HPDE6-E6E7 (cell line): Measurements from ENCODE around the gene PTTG1IP.

Source experiments
- DNase-seq: peaks from one replicate; pipeline ENCODE4 v3.0.0; 2011; ENCODE audit warnings: missing footprints; ENCODE audit errors: extremely low spot score

Gene PTTG1IP

DNA sequence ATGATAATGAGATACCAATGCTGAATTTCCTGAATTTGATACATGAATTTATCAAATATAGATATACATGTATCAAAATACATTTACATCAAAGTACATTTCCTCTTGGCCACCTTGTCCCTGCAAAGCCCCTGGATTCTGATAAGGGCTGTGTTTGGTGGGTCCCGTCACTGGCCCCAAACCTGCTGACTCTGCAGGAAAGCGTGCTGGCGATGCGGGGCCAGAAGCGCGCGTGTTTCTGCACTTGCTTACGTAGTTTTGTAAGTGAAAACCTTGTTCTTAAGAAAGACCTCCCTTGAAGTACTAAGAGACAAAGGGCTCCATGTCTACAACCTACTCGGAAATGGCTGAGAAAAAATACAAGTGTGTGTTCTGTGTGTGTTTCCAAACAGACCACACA lies 36.2 kb upstream of the PTTG1IP start:
- DNase-seq: no peak

DNA sequence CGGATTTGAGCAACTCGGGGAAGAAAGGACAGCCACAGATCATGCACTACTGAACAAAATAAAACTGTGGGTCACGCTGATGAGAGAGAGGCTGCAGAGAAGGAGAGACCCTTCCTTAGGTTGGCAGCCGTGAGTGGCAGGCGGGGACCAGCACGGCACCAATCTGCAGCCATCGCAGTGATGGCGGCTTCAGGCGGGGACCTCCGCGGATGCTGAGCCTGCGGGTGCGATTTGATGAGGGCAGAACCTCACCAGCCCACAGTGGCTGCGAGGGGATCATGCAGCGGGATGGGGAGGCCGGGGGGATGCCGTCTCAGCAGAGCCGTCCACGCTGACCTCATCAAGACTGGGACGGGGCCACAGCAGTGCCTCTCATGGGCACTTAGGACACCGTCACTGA lies 35.4 kb upstream of the PTTG1IP start:
- DNase-seq: no peak

DNA sequence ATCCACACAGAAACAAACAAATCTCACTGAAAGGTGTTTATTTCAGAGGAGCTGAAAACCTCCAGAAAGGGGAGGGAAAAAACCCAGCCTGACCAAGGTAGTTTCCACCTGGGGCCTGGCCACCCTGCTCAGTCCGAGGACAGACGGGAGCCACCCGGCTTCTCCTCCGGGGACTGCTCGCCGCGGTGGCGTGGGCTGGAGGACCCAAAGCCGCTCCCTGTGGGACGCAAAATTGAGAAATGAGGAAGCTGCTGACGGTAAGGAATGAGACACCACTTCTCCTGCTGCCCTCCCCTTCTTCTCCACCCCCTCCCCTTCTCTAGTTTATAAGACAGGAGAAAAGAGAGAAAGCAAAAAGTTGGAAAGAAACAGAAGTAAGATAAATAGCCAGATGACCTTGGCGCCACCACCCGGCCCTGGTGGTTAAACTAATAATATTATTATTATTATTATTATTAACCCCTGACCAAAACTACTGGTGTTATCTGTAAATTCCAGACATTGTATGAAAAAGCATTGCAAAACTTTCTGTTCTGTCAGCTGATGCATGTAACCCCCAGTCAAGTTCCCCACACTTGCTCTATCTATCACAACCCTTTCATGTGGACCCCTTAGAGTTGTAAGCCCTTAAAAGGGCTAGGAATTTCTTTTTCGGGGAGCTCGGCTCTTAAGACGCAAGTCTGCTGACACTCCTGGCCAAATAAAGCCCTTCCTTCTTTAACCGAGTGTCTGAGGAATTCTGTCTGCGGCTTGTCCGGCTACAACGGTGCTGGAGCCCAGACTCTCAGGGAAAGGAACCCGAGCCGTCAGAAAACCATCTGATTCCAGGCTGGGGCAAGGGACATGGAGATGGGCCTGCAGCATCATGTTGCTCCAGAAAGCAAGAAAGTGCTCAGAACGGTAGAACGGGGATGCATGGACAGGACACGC lies 34.7 kb upstream of the PTTG1IP start:
- no peak for DNase-seq

DNA sequence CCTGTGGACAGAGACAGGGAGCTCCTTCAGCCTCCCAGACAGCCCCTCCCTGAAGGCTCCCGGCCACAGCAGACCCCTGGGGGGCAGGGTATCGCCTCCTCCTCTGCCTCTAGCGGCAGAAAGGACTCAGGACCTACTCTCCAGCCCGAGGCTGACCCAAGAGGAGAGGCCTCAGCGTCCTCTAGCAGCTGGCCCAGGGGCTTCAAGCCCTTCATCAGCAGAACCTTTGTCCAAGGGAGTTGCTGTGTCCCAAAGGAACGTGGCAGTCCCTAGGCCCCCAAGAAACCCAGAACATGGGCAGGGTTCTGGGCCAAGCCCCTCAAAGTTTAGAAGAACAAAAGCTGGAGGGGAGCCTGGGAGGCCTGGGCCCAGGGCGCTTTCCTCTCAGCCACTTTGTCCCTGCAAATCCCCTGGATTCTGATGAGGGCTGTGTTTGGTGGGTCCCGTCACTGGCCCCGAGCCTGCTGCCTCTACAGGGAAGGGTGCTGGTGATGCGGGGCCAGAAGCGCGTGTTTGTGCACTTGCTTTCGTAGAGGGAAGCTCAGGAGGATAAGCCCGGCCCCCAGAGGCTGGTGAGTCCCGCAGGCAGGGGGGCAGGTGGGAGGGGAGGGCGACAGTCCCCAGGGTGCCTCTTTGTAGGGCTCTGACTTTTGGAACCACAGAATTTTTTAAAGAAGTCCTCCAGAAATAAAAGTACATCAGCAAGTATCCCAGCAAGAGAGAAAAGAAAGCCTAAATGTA lies 33.9 kb upstream of the PTTG1IP start:
- DNase-seq: no peak

GRCh38 chr21:44905728-44906090 lies 32.2 kb upstream of the PTTG1IP start:
- no peak for DNase-seq

- no peak for DNase-seq
These were observed 31.7 kb upstream of the PTTG1IP start for GRCh38 chr21:44905016-44905727.

DNA sequence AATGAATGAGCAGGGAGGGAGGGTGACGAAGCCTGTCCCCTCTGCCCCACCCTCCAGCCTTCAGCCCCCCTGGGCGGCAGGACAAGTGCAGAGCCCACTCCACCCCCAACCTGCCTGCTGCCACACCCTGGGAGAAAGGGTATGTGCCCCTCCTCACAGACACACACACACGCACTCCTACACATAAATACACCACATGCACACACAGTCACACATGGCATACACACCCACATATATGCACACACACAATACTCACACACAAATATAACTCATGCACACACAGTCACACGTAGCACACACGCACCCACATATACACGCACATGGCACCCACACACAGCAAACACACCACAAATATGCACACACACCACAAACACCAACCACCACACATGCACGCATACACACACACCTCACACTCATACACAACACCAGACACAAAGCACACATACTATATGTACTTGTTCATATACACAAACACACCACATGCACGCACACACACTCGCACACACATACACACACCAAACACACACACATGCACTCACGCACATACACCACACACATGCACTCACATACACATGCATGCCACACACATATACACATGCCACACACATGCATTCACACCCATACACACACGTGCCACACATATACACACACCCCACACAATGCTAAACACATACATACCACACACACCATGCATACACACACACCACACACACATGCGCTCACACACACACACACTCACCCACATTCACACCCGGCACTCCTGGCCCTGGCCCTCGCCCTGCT lies 30.8 kb upstream of the PTTG1IP start:
- no peak for DNase-seq

DNA sequence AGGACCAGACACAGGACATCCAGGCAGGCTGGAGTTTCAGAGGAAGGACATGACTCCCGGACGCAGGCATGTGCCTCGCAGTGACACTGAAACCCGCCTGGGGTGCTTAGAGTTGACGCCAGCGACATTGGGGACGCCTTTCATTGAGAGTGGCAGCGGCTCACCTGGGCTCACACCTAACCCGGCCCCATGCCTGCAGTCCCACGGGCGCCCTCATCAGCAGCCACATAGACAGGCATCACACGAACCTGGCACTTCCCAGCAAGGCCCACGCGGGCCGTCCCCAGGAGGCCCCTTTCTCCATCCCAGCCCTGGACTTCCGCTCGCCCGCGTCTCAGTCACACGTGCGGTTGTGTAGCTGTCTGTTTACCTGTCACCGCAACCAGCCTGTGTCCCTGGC lies 30.2 kb upstream of the PTTG1IP start:
- no peak for DNase-seq

DNA sequence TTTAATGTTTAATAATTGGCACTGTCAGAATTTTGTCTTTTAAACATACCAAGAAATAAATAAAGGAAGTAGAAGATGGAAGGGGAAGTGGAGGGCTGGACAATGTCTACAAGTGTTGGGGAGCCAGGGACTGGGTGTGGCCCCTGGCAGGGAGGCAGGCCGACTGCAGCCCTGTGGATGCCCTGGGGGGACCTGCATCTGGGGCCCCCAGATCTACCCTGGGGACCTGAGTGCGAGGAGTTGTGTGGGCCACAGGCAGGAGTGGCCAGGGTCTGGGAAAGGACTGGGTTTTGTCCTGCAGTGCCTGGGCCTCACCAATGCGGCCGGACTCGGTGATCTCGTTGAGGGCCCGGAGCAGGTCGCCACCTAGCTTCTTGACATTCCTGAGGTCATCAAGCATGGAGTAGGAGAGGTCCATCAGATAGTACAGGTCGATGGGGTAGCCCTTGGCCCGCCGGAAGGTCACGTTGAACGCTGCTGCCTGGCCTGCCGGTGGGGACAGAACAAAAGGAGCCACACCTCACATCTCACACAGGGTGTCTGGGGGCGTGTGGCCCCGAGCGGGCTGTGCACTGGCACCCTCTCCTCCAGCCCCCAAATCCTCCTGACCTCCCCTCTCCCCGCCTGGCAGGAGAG lies 29.7 kb upstream of the PTTG1IP start:
- DNase-seq: no peak

- DNase-seq: no peak
These were observed 29.0 kb upstream of the PTTG1IP start for GRCh38 chr21:44902268-44903049.

- DNase-seq: no peak
These were observed 28.0 kb upstream of the PTTG1IP start for GRCh38 chr21:44901391-44902074.

DNA sequence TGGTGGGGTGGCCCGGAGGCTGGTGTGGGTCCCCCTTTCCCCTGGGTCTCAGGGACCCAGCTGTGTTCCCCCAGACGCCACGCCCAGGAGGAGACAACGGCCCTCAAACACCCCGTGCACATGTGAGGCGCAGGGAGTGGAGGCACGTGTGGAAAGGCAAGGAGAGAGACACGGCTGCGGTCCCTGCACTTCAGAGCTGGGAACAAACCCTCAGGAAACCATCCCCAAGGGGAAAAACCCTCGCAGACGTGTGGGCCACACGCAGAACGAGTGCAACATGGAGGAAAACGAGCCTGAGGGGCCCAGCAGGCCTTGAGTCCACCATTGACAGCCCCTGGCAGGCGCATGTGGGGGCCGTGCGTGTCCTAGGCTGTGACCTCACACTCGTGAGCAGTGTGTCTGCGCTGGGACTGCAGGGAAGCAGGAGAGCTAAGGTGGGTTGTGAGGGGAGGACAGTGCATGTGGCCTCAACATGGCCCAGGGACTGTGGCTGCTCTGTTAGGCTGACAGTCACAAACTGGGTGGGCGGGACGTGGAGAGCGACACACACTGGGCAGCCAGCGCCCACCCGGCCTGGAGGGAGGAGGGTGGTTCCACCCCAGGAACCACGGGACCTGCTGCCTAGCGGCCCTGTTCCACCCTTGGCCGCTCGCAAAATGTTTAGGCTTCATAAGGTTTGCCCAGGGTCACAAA lies 27.2 kb upstream of the PTTG1IP start:
- DNase-seq: no peak

GRCh38 chr21:44899768-44900558 lies 26.5 kb upstream of the PTTG1IP start:
- no peak for DNase-seq

DNA sequence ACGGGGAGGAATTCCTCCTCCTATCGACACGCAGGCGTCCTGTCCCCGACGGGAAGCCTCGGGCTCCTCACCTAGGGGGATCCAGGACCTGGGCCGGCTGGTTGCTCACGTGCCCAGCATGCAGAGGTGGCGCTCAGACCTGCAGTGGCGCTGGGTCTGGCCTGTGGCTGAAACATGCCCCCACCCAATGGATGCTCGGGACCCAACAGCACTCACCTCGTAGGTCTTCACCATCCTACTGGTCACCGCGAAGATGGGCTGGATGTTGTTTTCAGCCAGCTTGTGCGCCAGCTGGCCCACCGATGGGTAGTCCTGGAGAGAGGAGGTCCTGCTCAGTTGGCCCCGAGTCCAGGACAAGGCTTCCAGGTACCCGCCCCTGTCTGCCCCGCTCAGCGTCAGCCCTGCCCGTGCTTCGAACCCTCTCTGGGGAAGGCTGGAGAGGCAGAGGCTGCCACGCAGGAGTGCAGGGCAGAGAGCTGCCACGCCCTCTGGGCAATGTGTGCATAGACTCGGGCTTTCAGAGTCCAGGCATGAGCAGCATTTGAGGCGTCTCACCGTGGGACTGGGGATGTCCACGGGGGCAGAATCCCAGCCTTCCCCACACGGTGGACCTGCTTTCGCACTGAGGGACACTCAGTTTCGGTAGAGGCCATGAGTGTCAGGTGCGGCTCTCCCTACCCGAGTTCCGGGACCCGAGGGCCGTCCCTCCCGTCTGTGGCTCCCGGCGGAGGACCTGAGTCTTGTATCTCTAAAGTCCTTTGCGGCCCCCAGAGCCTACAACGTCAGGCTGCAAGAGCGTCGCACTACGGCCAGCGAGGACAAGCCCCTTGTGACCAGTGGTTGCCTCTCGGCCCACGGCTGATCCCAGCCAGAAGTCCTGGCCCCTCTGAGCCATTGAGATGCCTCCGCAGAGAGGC lies 25.6 kb upstream of the PTTG1IP start:
- DNase-seq: no peak

GRCh38 chr21:44898011-44898488 lies 24.6 kb upstream of the PTTG1IP start:
- DNase-seq: no peak

GRCh38 chr21:44897326-44898010 lies 24.0 kb upstream of the PTTG1IP start:
- DNase-seq: no peak
